NT2/D1 (cell line): ENCODE measurements around the gene PHLPP1.

ENCODE experiments used
- DNase-seq: peaks from one replicate; pipeline ENCODE4 v3.0.0-alpha.2; 2011; ENCODE audit warnings: low read depth, low spot score
- H3K27me3 ChIP-seq: 2 replicates; pipeline ENCODE4 v1.6.0; 2011; ENCODE audit warnings: mild to moderate bottlenecking; ENCODE audit not compliant: insufficient read length, insufficient read depth
- H3K36me3 ChIP-seq: 2 replicates; pipeline ENCODE4 v1.6.1; 2011; ENCODE audit warnings: mild to moderate bottlenecking, low read length, mixed read lengths; ENCODE audit not compliant: insufficient read depth, insufficient read length
- H3K4me1 ChIP-seq: 2 replicates; pipeline ENCODE4 v1.5.1; 2011; ENCODE audit not compliant: insufficient read depth, insufficient read length
- H3K4me3 ChIP-seq: 2 replicates; pipeline ENCODE4 v1.5.1; 2011; ENCODE audit warnings: low read depth; ENCODE audit not compliant: insufficient read length
- H3K9ac ChIP-seq: 2 replicates; pipeline ENCODE4 v1.6.0; 2011; ENCODE audit warnings: low read depth; ENCODE audit not compliant: insufficient read length
- H3K9me3 ChIP-seq: 2 replicates; pipeline ENCODE4 v1.5.1; 2011; ENCODE audit warnings: mild to moderate bottlenecking, low read length; ENCODE audit not compliant: insufficient read depth
- SUZ12 ChIP-seq: IDR thresholded peaks from 2 replicates; pipeline ENCODE4 v1.6.1; 2011; ENCODE audit not compliant: insufficient read length, insufficient read depth; ENCODE audit errors: extremely low read depth
- YY1 ChIP-seq: IDR thresholded peaks from 2 replicates; pipeline ENCODE4 v1.6.1; 2011; ENCODE audit not compliant: insufficient read length, insufficient read depth
- ZNF274 ChIP-seq: IDR thresholded peaks from 2 replicates; pipeline ENCODE4 v1.6.1; 2011; ENCODE audit warnings: mild to moderate bottlenecking, low read depth, low read length

Gene PHLPP1

GRCh38 chr18:62711781-62712180 is 3.6 kb upstream of the PHLPP1 start:
- Histone ChIP-seq H3K36me3 (no peaks in the 10 kb centered on the region), H3K27me3 (no peaks in the 10 kb centered on the region), H3K9ac (no peak overlapping the region), H3K4me1 (no peaks in the 10 kb centered on the region), H3K4me3 (no peak overlapping the region), H3K9me3 (no peaks in the 10 kb centered on the region)
- TF ChIP-seq YY1 (no peak), SUZ12 (no peak), ZNF274 (no peak)
- DNase-seq, result no peak

DNA sequence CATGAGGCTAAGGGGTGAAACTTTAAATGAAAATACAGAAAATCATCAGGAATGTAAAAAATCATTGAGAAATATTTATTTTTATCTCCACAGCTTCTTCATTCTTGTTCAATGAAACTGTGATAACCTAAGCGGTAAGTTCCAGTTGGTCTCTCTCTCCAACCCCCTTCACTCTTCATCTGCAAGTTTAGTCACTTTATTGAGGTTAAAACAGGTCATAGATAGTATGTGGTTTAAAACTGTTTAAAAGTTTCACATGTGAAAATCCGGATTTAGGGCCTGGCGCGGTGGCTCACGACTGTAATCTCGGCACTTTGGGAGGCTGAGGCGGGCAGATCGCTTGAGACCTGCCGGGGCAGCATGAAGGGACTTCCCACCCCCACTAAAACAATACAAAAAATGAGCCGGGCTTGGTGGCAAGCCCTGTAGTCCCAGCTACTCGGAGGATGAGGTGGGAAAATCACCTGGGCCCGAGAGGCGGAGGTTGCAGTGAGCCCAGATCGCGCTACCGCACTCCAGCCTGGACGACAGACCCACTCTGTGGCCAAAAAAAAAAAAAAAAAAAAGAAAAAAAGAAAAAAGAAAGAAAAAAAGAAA is 1.6 kb upstream of the PHLPP1 start:
- no peak overlapping the region for H3K9ac ChIP-seq
- no peak for TF ChIP-seq ZNF274
- TF ChIP-seq YY1, result no peak
- TF ChIP-seq SUZ12, result no peak
- H3K36me3 ChIP-seq, result no peaks in the 10 kb centered on the region
- no peaks in the 10 kb centered on the region for H3K9me3 ChIP-seq
- DNase-seq, result no peak
- H3K27me3 ChIP-seq, result no peaks in the 10 kb centered on the region
- H3K4me1 ChIP-seq, result no peaks in the 10 kb centered on the region
- no peak overlapping the region for H3K4me3 ChIP-seq

- Histone ChIP-seq H3K4me1 (no peaks in the 10 kb centered on the region), H3K9ac (peak overlapping the region; percentile 16), H3K9me3 (no peaks in the 10 kb centered on the region), H3K36me3 (no peaks in the 10 kb centered on the region), H3K27me3 (no peaks in the 10 kb centered on the region), H3K4me3 (peak overlapping the region; percentile 8)
- peak; percentile 98 for DNase-seq
- TF ChIP-seq SUZ12 (no peak), YY1 (no peak), ZNF274 (no peak)
These were observed 488 bp upstream of the PHLPP1 start for GRCh38 chr18:62714671-62715435.

DNA sequence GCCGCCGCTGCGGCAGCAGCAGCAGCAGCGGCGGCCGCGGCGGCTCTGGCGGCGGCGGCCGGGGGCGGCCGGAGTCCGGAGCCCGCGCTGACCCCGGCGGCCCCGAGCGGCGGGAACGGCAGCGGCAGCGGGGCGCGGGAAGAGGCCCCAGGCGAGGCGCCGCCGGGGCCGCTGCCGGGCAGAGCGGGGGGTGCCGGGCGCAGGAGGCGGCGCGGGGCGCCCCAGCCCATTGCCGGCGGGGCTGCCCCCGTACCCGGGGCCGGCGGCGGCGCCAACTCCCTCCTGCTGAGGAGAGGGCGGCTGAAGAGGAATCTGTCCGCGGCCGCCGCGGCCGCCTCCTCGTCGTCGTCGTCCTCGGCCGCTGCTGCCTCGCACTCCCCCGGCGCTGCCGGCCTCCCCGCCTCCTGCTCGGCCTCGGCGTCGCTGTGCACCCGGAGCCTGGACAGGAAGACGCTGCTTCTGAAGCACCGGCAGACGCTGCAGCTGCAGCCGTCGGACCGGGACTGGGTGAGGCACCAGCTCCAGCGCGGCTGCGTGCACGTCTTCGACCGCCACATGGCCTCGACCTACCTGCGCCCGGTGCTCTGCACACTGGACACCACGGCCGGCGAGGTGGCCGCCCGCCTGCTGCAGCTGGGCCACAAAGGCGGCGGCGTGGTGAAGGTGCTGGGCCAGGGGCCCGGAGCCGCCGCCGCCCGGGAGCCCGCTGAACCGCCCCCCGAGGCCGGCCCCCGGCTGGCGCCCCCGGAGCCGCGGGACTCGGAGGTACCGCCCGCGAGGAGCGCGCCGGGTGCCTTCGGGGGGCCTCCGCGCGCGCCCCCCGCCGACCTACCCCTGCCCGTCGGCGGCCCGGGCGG is 646 bp downstream of the PHLPP1 start:
- no peaks in the 10 kb centered on the region for H3K27me3 ChIP-seq
- H3K4me1 ChIP-seq, result no peaks in the 10 kb centered on the region
- DNase-seq, result no peak
- no peaks in the 10 kb centered on the region for H3K9me3 ChIP-seq
- peak overlapping the region; percentile 79 for H3K9ac ChIP-seq
- no peaks in the 10 kb centered on the region for H3K36me3 ChIP-seq
- TF ChIP-seq SUZ12 (no peak), YY1 (no peak), ZNF274 (no peak)
- peak overlapping the region; percentile 74 for H3K4me3 ChIP-seq

GRCh38 chr18:62716619-62717168 is 1.4 kb downstream of the PHLPP1 start:
- Histone ChIP-seq H3K27me3 (no peaks in the 10 kb centered on the region), H3K36me3 (no peaks in the 10 kb centered on the region), H3K9me3 (no peaks in the 10 kb centered on the region), H3K4me1 (no peaks in the 10 kb centered on the region), H3K9ac (peak overlapping the region; percentile 79), H3K4me3 (peak overlapping the region; percentile 74)
- TF ChIP-seq ZNF274 (no peak), SUZ12 (no peak), YY1 (no peak)
- no peak for DNase-seq

GRCh38 chr18:62717169-62717924 is 2.0 kb downstream of the PHLPP1 start:
- Histone ChIP-seq H3K4me3 (peak overlapping the region; percentile 74), H3K36me3 (no peaks in the 10 kb centered on the region), H3K9ac (peak overlapping the region; percentile 79), H3K4me1 (no peaks in the 10 kb centered on the region), H3K27me3 (no peaks in the 10 kb centered on the region), H3K9me3 (no peaks in the 10 kb centered on the region)
- DNase-seq, result no peak
- TF ChIP-seq SUZ12, result no peak
- no peak for TF ChIP-seq YY1
- no peak for TF ChIP-seq ZNF274
